ENCODE measurements around the gene PUSL1. TPM values are rescaled to one million over a fixed set of nuclear protein-coding genes. Genes with fewer than 3 reads are reported as not detected.

PUSL1 gene
- total RNA-seq, 2 experiments from 2014 or later = 23.9 to 25.4 TPM

DNA sequence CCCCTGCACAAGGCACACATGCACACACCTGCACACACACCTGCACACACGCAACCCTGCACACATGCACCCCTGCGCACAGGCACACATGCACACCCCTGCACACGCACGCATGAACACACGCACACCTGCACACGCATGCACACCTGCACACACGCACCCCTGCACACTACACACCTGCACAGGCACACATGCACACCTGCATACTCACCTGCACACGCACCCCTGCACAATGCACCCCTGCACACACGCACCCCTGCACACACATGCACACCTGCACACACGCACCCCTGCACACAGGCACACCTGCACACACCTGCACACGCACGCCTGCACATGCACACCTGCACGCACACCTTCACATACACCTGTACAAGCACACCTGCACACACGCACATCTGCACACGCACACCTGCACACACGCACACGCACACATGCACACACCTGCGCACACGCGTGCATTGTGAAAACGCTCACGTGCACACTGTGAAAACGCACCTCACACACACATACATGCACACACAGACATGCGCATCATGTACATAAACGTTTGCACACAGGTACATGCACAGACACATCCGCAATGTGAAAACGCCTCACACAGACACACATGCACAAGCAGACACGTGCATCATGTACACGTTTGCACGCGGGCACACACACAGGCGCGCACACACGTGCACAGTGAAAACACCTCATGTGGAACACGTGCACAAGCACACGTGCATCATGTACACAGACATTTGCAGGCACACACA lies 32.6 kb downstream of the PUSL1 start:
- CTCF ChIA-PET = interaction anchor here (1.2 kb wide), 1 partner anchor 31 kb away, joined by 3 read pairs; no protein-coding TSS in a partner anchor

GRCh38 chr1:1341549-1342021 lies 33.2 kb downstream of the PUSL1 start:
- Mint-ChIP-seq H3K9me3 (no peaks in the 10 kb centered on the region), H3K4me1 (ENCODE audit: low read depth) (peaks cover 10% of the 10 kb centered on the region), H3K36me3 (ENCODE audit: low read depth) (peaks cover 16% of the 10 kb centered on the region), H3K27ac (no peak overlapping the region), H3K4me3 (no peak overlapping the region), H3K27me3 (no peaks in the 10 kb centered on the region)
- ATAC-seq = no peak
- CTCF ChIA-PET = interaction anchor here (1.2 kb wide), 1 partner anchor 31 kb away, joined by 3 read pairs; no protein-coding TSS in a partner anchor
- DNase-seq = no peak
- intact Hi-C loops (cut with micrococcal nuclease) = no loop called here
- POLR2A ChIA-PET = interaction anchor here (0.8 kb wide), 1 partner anchor 29 kb away, joined by 3 read pairs; no protein-coding TSS in a partner anchor
- no peak for TF ChIP-seq CTCF (IDR thresholded peaks at IDR 0.05)

More for the DNA sequence above, 32.6 kb downstream of the PUSL1 start:
- intact Hi-C loops (cut with micrococcal nuclease) = no loop called here
- Mint-ChIP-seq H3K27me3 (no peaks in the 10 kb centered on the region), H3K4me1 (ENCODE audit: low read depth) (peaks cover 7% of the 10 kb centered on the region), H3K4me3 (no peak overlapping the region), H3K36me3 (ENCODE audit: low read depth) (peaks cover 16% of the 10 kb centered on the region), H3K9me3 (no peaks in the 10 kb centered on the region), H3K27ac (no peak overlapping the region)
- POLR2A ChIA-PET = interaction anchor here (0.8 kb wide), 1 partner anchor 29 kb away, joined by 3 read pairs; no protein-coding TSS in a partner anchor
- ATAC-seq (no peak), DNase-seq (no peak)
- TF ChIP-seq CTCF (IDR thresholded peaks at IDR 0.05) = no peak

- Mint-ChIP-seq H3K4me1 (ENCODE audit: low read depth) (peaks cover 16% of the 10 kb centered on the region), H3K27ac (no peak overlapping the region), H3K9me3 (no peaks in the 10 kb centered on the region), H3K36me3 (ENCODE audit: low read depth) (peaks cover 16% of the 10 kb centered on the region), H3K27me3 (no peaks in the 10 kb centered on the region), H3K4me3 (no peak overlapping the region)
- intact Hi-C loops (cut with micrococcal nuclease) = no loop called here
- no peak for TF ChIP-seq CTCF (IDR thresholded peaks at IDR 0.05)
- ATAC-seq (no peak), DNase-seq (no peak)
- CTCF ChIA-PET = interaction anchor here (1.2 kb wide), 1 partner anchor 30 kb away, joined by 3 read pairs; no protein-coding TSS in a partner anchor
- POLR2A ChIA-PET = no interaction called here
These were observed 33.7 kb downstream of the PUSL1 start for GRCh38 chr1:1342061-1342562.

DNA sequence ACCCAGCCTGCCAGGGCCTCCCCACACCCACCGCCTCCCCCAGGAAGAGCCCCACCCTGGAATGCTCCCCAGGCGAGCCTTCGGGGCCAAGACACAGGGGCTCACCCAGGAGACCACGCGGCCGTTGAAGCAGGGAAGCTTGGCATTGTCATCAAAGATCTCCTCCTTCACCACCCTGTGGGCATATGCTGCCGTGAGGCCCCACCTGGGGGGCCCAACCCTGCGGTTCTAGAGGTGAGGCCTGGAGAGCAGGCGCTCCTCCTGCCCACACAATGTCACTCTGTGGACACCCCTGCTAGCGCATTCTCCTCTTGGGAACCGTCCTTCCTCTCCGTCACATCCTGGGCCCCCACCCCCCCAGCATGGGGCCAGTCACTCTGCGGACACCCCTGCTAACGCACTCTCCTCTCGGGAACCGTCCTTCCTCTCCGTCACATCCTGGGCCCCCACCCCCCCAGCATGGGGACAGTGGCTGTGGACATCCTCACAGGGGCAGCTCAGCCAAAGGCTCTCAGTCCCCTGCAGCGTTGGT lies 34.3 kb downstream of the PUSL1 start:
- H3K36me3 Mint-ChIP-seq (ENCODE audit: low read depth) = peaks cover 14% of the 10 kb centered on the region
- intact Hi-C loops (cut with micrococcal nuclease) = no loop called here
- H3K27ac Mint-ChIP-seq = no peak overlapping the region
- no peak for DNase-seq
- peaks cover 21% of the 10 kb centered on the region for H3K4me1 Mint-ChIP-seq (ENCODE audit: low read depth)
- H3K27me3 Mint-ChIP-seq = no peaks in the 10 kb centered on the region
- no peak overlapping the region for H3K4me3 Mint-ChIP-seq
- ATAC-seq = no peak
- CTCF ChIA-PET = interaction anchor here (1.2 to 3.6 kb wide), 2 partner anchors 29 kb away, joined by 3 to 10 read pairs; no protein-coding TSS in a partner anchor
- no peak for TF ChIP-seq CTCF (IDR thresholded peaks at IDR 0.05)
- POLR2A ChIA-PET = no interaction called here
- H3K9me3 Mint-ChIP-seq = no peaks in the 10 kb centered on the region

All from activated CD8-positive, alpha-beta T cell treated with anti-CD3 and anti-CD28 coated beads for 36 hours (primary cell).